DMS 273 (cell line): ENCODE measurements around the gene ADGRF4.
A peak's percentile ranks its signal among the peaks of the same experiment; 100 is the strongest.

Source experiments
- DNase-seq: peaks from one replicate; lab custom pipeline; 2025; ENCODE audit not compliant: unreplicated experiment; lab: John Stamatoyannopoulos, UW

The ADGRF4 gene

GRCh38 chr6:47698342-47698787 lies at the start of gene ADGRF4:
ADGRF4 (plus strand) TSS chr6:47698580; CDS start chr6:47707246, 8,666 bp downstream.
- DNase-seq = no peak

GRCh38 chr6:47650553-47651432 lies 47.6 kb upstream of the ADGRF4 start:
- DNase-seq = no peak

GRCh38 chr6:47651505-47651944 lies 46.9 kb upstream of the ADGRF4 start:
- DNase-seq = no peak

GRCh38 chr6:47653706-47654105 lies 44.7 kb upstream of the ADGRF4 start:
- no peak for DNase-seq

- DNase-seq = no peak
Measured at GRCh38 chr6:47654255-47654654, 44.1 kb upstream of the ADGRF4 start.

- DNase-seq = peak; percentile 20
Measured at GRCh38 chr6:47655719-47656595, 42.4 kb upstream of the ADGRF4 start.

GRCh38 chr6:47661960-47662359 lies 36.4 kb upstream of the ADGRF4 start:
- DNase-seq = no peak

- DNase-seq = no peak
Measured at GRCh38 chr6:47663462-47664216, 34.7 kb upstream of the ADGRF4 start.

GRCh38 chr6:47665112-47665511 lies 33.3 kb upstream of the ADGRF4 start:
- no peak for DNase-seq

GRCh38 chr6:47669684-47670513 lies 28.5 kb upstream of the ADGRF4 start:
- DNase-seq = peak; percentile 83

GRCh38 chr6:47670851-47671250 lies 27.5 kb upstream of the ADGRF4 start:
- DNase-seq = peak; percentile 16

- no peak for DNase-seq
Measured at GRCh38 chr6:47671777-47672176, 26.6 kb upstream of the ADGRF4 start.

- DNase-seq = no peak
Measured at GRCh38 chr6:47672816-47673215, 25.6 kb upstream of the ADGRF4 start.

GRCh38 chr6:47674673-47675072 lies 23.7 kb upstream of the ADGRF4 start:
- no peak for DNase-seq

GRCh38 chr6:47677381-47678100 lies 20.8 kb upstream of the ADGRF4 start:
- DNase-seq = no peak

- DNase-seq = no peak
Measured at GRCh38 chr6:47678739-47679138, 19.6 kb upstream of the ADGRF4 start.

- DNase-seq = no peak
Measured at GRCh38 chr6:47679322-47679906, 19.0 kb upstream of the ADGRF4 start.

GRCh38 chr6:47680051-47680450 lies 18.3 kb upstream of the ADGRF4 start:
- no peak for DNase-seq

GRCh38 chr6:47680724-47681123 lies 17.7 kb upstream of the ADGRF4 start:
- no peak for DNase-seq
